ENCODE data around the gene HIPK2. TPM values are rescaled to one million over a fixed set of nuclear protein-coding genes. Genes with fewer than 3 reads are reported as not detected.
"Not testable (repeated sequence)": the region's sequence is repeated elsewhere in the genome, so short reads cannot be mapped to it uniquely, and the experiment has no call there.

HIPK2 gene
- total RNA-seq, 1 experiment from 2014 or later: 3.0 TPM

GRCh38 chr7:139626817-139627216, 151.0 kb downstream of the HIPK2 start:
- DNase-seq (ENCODE audit: low spot score): no peak

GRCh38 chr7:139623518-139623917, 154.3 kb downstream of the HIPK2 start:
- no peak for DNase-seq (ENCODE audit: low spot score)

GRCh38 chr7:139620676-139621344, 157.0 kb downstream of the HIPK2 start:
- peak; percentile 85 for DNase-seq (ENCODE audit: low spot score)

GRCh38 chr7:139619367-139619657, 158.5 kb downstream of the HIPK2 start:
- no peak for DNase-seq (ENCODE audit: low spot score)

- DNase-seq (ENCODE audit: low spot score): peak; percentile 61
Observed at GRCh38 chr7:139618482-139619366, 159.1 kb downstream of the HIPK2 start.

GRCh38 chr7:139617074-139617473, 160.7 kb downstream of the HIPK2 start:
- no peak for DNase-seq (ENCODE audit: low spot score)

GRCh38 chr7:139614886-139615285, 162.9 kb downstream of the HIPK2 start:
- DNase-seq (ENCODE audit: low spot score): no peak

- no peak for DNase-seq (ENCODE audit: low spot score)
Observed at GRCh38 chr7:139613971-139614411, 163.8 kb downstream of the HIPK2 start.

- DNase-seq (ENCODE audit: low spot score): not testable (repeated sequence)
Observed at GRCh38 chr7:139611556-139611955, 166.2 kb downstream of the HIPK2 start.

- no peak for DNase-seq (ENCODE audit: low spot score)
Observed at GRCh38 chr7:139610595-139610994, 167.2 kb downstream of the HIPK2 start.

GRCh38 chr7:139603896-139604295, 173.9 kb downstream of the HIPK2 start:
- no peak for DNase-seq (ENCODE audit: low spot score)

- no peak for DNase-seq (ENCODE audit: low spot score)
Observed at GRCh38 chr7:139603282-139603681, 174.5 kb downstream of the HIPK2 start.

GRCh38 chr7:139602143-139602722, 175.6 kb downstream of the HIPK2 start:
- DNase-seq (ENCODE audit: low spot score): peak; percentile 40

- no peak for DNase-seq (ENCODE audit: low spot score)
Observed at GRCh38 chr7:139601176-139601575, 176.6 kb downstream of the HIPK2 start.

GRCh38 chr7:139600306-139600705, 177.5 kb downstream of the HIPK2 start:
- no peak for DNase-seq (ENCODE audit: low spot score)

- DNase-seq (ENCODE audit: low spot score): peak; percentile 38
Observed at GRCh38 chr7:139598642-139599041, 179.2 kb downstream of the HIPK2 start.

GRCh38 chr7:139597028-139597427, 180.8 kb downstream of the HIPK2 start:
- no peak for DNase-seq (ENCODE audit: low spot score)

GRCh38 chr7:139596626-139597025, 181.2 kb downstream of the HIPK2 start:
- no peak for DNase-seq (ENCODE audit: low spot score)

- no peak for DNase-seq (ENCODE audit: low spot score)
Observed at GRCh38 chr7:139595806-139596205, 182.0 kb downstream of the HIPK2 start.

GRCh38 chr7:139594911-139595476, 182.8 kb downstream of the HIPK2 start:
- DNase-seq (ENCODE audit: low spot score): no peak

- no peak for DNase-seq (ENCODE audit: low spot score)
Observed at GRCh38 chr7:139594090-139594489, 183.7 kb downstream of the HIPK2 start.

GRCh38 chr7:139592801-139593461, 184.9 kb downstream of the HIPK2 start:
- no peak for DNase-seq (ENCODE audit: low spot score)

Data from HT-29 (cell line).